Hematopoietic multipotent progenitor cell treated with erythropoietin and hydrocortisone succinate and interleukin-3 and kit ligand, for 4 days (in vitro differentiated cells): ENCODE measurements around the gene PRXL2A.
A peak's percentile ranks its signal among the peaks of the same experiment; 100 is the strongest.
"Not testable (repeated sequence)": the region's sequence is repeated elsewhere in the genome, so short reads cannot be mapped to it uniquely, and the experiment has no call there.

Source experiments
- DNase-seq: peaks from one replicate; pipeline ENCODE4 v3.0.0-alpha.2; 2015

PRXL2A gene

GRCh38 chr10:80411681-80412220, 3.4 kb downstream of the PRXL2A start:
- peak; percentile 58 for DNase-seq

- DNase-seq = no peak
Observed at GRCh38 chr10:80412486-80412885, 4.1 kb downstream of the PRXL2A start.

GRCh38 chr10:80413271-80413996, 5.1 kb downstream of the PRXL2A start:
- peak; percentile 53 for DNase-seq

- DNase-seq = peak; percentile 58
Observed at GRCh38 chr10:80414142-80414895, 6.0 kb downstream of the PRXL2A start.

GRCh38 chr10:80415734-80416478, 7.6 kb downstream of the PRXL2A start:
- no peak for DNase-seq

- DNase-seq = no peak
Observed at GRCh38 chr10:80416479-80417098, 8.2 kb downstream of the PRXL2A start.

- DNase-seq = not testable (repeated sequence)
Observed at GRCh38 chr10:80417256-80417655, 8.9 kb downstream of the PRXL2A start.

- no peak for DNase-seq
Observed at GRCh38 chr10:80421050-80421706, 12.8 kb downstream of the PRXL2A start.

GRCh38 chr10:80421707-80422536, 13.6 kb downstream of the PRXL2A start:
- peak; percentile 51 for DNase-seq

GRCh38 chr10:80425901-80426300, 17.6 kb downstream of the PRXL2A start:
- no peak for DNase-seq

GRCh38 chr10:80427541-80427940, 19.2 kb downstream of the PRXL2A start:
- no peak for DNase-seq

- DNase-seq = no peak
Observed at GRCh38 chr10:80429521-80429973, 21.2 kb downstream of the PRXL2A start.

- no peak for DNase-seq
Observed at GRCh38 chr10:80433134-80433533, 24.8 kb downstream of the PRXL2A start.

- no peak for DNase-seq
Observed at GRCh38 chr10:80436446-80437098, 28.2 kb downstream of the PRXL2A start.

- DNase-seq = no peak
Observed at GRCh38 chr10:80437227-80437626, 28.9 kb downstream of the PRXL2A start.

- DNase-seq = no peak
Observed at GRCh38 chr10:80441831-80442230, 33.5 kb downstream of the PRXL2A start.

GRCh38 chr10:80442879-80443278, 34.5 kb downstream of the PRXL2A start:
- DNase-seq = peak; percentile 67

- DNase-seq = peak; percentile 92
Observed at GRCh38 chr10:80443531-80443974, 35.2 kb downstream of the PRXL2A start.

GRCh38 chr10:80444124-80444523, 35.8 kb downstream of the PRXL2A start:
- no peak for DNase-seq

- peak; percentile 88 for DNase-seq
Observed at GRCh38 chr10:80444646-80445319, 36.4 kb downstream of the PRXL2A start.
